Measurements from ENCODE around the gene SLC38A7. TPM values are rescaled to one million over a fixed set of nuclear protein-coding genes. Genes with fewer than 3 reads are reported as not detected.
"Not testable (repeated sequence)": the region's sequence is repeated elsewhere in the genome, so short reads cannot be mapped to it uniquely, and the experiment has no call there.

The SLC38A7 gene
- polyA plus RNA-seq, 1 experiment: 11.7 TPM

DNA sequence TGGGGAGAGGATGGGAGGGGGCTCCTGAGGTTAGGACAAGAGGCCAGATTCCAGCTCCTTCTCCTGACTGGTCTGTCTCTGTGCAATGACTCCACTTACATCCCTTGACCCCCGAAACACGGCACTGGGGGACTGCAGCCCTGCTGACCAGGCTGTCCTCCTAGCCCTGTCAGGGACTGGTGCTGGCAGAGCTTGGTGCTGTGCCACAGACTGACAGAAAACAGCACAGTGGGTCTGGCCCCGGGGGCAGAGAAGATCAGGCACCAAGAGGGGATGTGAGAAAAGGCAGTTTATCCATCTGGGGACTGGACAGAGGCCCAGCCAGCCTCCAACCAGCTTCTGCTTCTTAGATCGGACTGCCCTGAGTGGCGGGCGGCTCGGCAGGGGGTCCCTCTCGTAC is 19.4 kb downstream of the SLC38A7 start:
- CTCF ChIA-PET: interaction anchor here (1.4 kb wide), 1 partner anchor 91 kb away, joined by 6 read pairs; no protein-coding TSS in a partner anchor
- H3K27me3 ChIP-seq (ENCODE audit: control insufficient read depth, insufficient read depth, low read length): no peaks in the 10 kb centered on the region
- no peak overlapping the region for H3K27ac ChIP-seq (ENCODE audit: low read depth, low read length)
- TF ChIP-seq, protein P1, sequence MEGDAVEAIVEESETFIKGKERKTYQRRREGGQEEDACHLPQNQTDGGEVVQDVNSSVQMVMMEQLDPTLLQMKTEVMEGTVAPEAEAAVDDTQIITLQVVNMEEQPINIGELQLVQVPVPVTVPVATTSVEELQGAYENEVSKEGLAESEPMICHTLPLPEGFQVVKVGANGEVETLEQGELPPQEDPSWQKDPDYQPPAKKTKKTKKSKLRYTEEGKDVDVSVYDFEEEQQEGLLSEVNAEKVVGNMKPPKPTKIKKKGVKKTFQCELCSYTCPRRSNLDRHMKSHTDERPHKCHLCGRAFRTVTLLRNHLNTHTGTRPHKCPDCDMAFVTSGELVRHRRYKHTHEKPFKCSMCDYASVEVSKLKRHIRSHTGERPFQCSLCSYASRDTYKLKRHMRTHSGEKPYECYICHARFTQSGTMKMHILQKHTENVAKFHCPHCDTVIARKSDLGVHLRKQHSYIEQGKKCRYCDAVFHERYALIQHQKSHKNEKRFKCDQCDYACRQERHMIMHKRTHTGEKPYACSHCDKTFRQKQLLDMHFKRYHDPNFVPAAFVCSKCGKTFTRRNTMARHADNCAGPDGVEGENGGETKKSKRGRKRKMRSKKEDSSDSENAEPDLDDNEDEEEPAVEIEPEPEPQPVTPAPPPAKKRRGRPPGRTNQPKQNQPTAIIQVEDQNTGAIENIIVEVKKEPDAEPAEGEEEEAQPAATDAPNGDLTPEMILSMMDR (IDR thresholded peaks at IDR 0.05; ENCODE audit: low read depth, low read length): no peak
- no peak overlapping the region for H3K4me3 ChIP-seq (ENCODE audit: low read depth, low read length)
- H3K9me3 ChIP-seq (ENCODE audit: control insufficient read depth, insufficient read depth, low read length): no peaks in the 10 kb centered on the region
- DNase-seq (ENCODE audit: low read depth, low spot score): no peak
- POLR2A ChIA-PET: interaction anchor here (0.7 kb wide), 1 partner anchor 20 kb away, joined by 3 read pairs; the partner anchor contains the start of gene SLC38A7

DNA sequence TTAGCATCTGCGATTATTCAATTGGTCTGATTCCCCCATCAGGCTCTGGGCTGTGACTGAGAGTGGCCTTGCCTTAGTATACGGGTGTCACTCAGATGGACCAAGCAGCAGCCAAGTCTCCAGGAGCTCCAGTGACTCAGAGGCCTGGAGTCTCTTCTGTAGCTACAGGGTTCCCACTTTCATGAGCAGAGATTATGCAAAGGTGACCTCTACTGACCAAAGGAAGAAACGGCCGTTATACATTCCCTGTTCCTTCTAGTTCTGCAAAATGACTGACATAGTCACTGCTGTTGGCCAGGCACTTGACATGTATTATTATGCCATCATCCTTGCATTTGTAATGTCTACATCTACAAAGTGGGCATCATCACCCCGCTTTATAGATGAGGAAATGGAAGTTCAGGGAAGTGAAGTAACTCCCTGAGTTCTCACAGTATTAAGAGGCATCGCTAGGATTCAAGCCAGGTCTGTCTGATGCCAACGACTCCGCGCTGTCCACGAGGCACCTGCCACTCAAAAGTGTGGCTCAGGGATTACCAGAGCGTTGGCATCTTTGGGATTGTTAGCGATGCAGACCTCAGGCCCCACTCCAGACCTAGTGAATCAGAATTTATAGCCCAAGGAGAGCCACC is 23.3 kb downstream of the SLC38A7 start:
- Histone ChIP-seq H3K27me3 (ENCODE audit: control insufficient read depth, insufficient read depth, low read length) (no peaks in the 10 kb centered on the region), H3K9me3 (ENCODE audit: control insufficient read depth, insufficient read depth, low read length) (no peaks in the 10 kb centered on the region), H3K27ac (ENCODE audit: low read depth, low read length) (no peak overlapping the region), H3K4me3 (ENCODE audit: low read depth, low read length) (no peak overlapping the region)
- DNase-seq (ENCODE audit: low read depth, low spot score): peak; percentile 66
- POLR2A ChIA-PET: interaction anchor here (0.7 to 1.0 kb wide), 4 partner anchors 9 to 116 kb away, joined by 3 to 8 read pairs (median 4); partner anchors contain the start of gene CNOT1
- CTCF ChIA-PET: interaction anchor here (0.5 to 2.7 kb wide), 30 partner anchors 8 to 971 kb away, joined by 3 to 21 read pairs (median 4); partner anchors contain the start of gene SLC38A7
- TF ChIP-seq, protein P1 (IDR thresholded peaks at IDR 0.05; ENCODE audit: low read depth, low read length): peak; percentile 81

DNA sequence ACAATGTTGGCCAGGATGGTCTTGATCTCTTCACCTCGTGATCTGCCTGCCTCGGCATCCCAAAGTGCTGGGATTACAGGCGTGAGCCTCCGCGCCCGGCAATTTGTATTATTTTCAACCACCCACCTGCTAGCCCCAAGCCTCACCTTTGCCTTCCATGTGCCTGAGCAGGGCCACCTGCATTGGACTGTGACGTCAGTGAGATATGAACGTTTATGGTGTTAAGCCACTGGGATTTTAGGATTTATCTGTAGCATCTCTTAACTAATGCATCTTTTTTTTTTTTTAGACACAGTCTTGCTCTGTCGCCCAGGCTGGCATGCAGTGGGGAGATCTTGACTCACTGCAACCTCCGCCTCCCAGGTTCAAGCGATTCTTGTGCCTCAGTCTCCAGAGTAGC is 24.7 kb downstream of the SLC38A7 start:
- CTCF ChIA-PET: interaction anchor here (0.7 to 1.2 kb wide), 2 partner anchors 10 to 323 kb away, joined by 4 to 21 read pairs; no protein-coding TSS in a partner anchor
- H3K27me3 ChIP-seq (ENCODE audit: control insufficient read depth, insufficient read depth, low read length); H3K4me3 ChIP-seq (ENCODE audit: low read depth, low read length); POLR2A ChIA-PET; H3K27ac ChIP-seq (ENCODE audit: low read depth, low read length); H3K9me3 ChIP-seq (ENCODE audit: control insufficient read depth, insufficient read depth, low read length); DNase-seq (ENCODE audit: low read depth, low spot score): not testable (repeated sequence)

DNA sequence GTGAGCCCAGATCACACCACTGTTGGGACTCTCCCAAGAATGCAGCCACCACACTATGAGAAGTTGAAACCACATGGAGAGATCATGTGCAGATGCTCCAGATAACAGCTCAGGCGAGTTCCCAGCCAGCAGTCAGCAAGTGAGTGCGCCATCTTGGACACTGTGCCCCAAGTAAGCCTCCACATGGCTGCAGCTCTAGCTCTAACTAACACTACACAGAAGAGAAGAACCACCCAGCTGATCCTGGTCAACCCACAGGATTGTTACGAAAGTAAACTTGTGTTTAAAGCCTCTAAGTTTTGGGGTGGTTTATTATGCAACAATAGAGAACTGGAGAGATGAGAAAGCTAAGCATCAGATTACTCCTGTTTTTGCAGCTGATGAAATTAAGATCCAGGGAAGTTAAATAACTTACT is 25.8 kb downstream of the SLC38A7 start:
- CTCF ChIA-PET: interaction anchor here (0.6 to 2.7 kb wide), 5 partner anchors 139 to 322 kb away, joined by 3 to 12 read pairs (median 3); no protein-coding TSS in a partner anchor
- POLR2A ChIA-PET: interaction anchor here (0.6 to 1.1 kb wide), 2 partner anchors 30 to 92 kb away, joined by 3 read pairs; partner anchors contain the start of gene CNOT1
- DNase-seq (ENCODE audit: low read depth, low spot score): no peak
- no peak overlapping the region for H3K27ac ChIP-seq (ENCODE audit: low read depth, low read length)
- no peak overlapping the region for H3K4me3 ChIP-seq (ENCODE audit: low read depth, low read length)
- TF ChIP-seq, protein P1 (IDR thresholded peaks at IDR 0.05; ENCODE audit: low read depth, low read length): no peak
- H3K27me3 ChIP-seq (ENCODE audit: control insufficient read depth, insufficient read depth, low read length): no peaks in the 10 kb centered on the region
- H3K9me3 ChIP-seq (ENCODE audit: control insufficient read depth, insufficient read depth, low read length): no peaks in the 10 kb centered on the region

DNA sequence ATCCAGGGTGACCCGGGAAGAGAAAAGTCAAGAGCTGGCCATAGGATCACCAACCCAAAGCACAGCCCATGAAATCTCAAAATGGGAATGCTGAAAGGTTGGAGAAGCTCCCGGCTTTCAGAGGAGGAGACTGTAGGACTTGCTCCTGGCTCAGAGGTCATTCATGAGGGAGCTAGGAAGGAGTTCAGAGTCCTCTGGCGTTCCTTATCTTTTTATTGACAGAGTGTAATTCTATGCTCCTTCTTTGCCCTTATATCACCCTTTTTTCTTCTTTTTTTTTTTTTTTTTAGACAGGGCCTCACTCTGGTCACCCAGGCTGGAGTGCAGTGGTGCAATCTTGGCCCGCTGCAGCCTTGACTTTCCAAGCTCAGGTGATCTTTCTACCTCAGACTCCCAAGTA is 27.7 kb downstream of the SLC38A7 start:
- CTCF ChIA-PET: interaction anchor here (0.7 to 2.7 kb wide), 3 partner anchors 10 to 145 kb away, joined by 3 to 9 read pairs (median 5); partner anchors contain the start of gene SLC38A7
- TF ChIP-seq, protein P1 (IDR thresholded peaks at IDR 0.05; ENCODE audit: low read depth, low read length): no peak

More for the DNA sequence above, 27.7 kb downstream of the SLC38A7 start:
- Histone ChIP-seq H3K27ac (ENCODE audit: low read depth, low read length) (no peak overlapping the region), H3K27me3 (ENCODE audit: control insufficient read depth, insufficient read depth, low read length) (no peaks in the 10 kb centered on the region), H3K4me3 (ENCODE audit: low read depth, low read length) (no peak overlapping the region), H3K9me3 (ENCODE audit: control insufficient read depth, insufficient read depth, low read length) (no peaks in the 10 kb centered on the region)
- POLR2A ChIA-PET: no interaction called here
- no peak for DNase-seq (ENCODE audit: low read depth, low spot score)

Data from AG04450 (cell line).